ENCODE measurements around the gene TAS2R13. TPM values are rescaled to one million over a fixed set of nuclear protein-coding genes. Genes with fewer than 3 reads are reported as not detected.

TAS2R13 gene
- total and polyA plus RNA-seq, 7 donors = 0.20 to 4.1 (median 2.8) TPM; not detected in 2

GRCh38 chr12:10891937-10892336, 17.4 kb downstream of the TAS2R13 start:
- TF ChIP-seq POLR2AphosphoS5 (IDR thresholded peaks at IDR 0.05) (no peak), POLR2A (IDR thresholded peaks at IDR 0.05) (no peak), CTCF (IDR thresholded peaks at IDR 0.05) (no peak), EP300 (IDR thresholded peaks at IDR 0.05) (no peak)
- DNase-seq = no peak
- Histone ChIP-seq H3K4me1 (no peaks in the 10 kb centered on the region), H3K9me3 (no peaks in the 10 kb centered on the region), H3K4me3 (no peak overlapping the region), H3K27me3 (no peaks in the 10 kb centered on the region), H3K27ac (no peak overlapping the region), H3K36me3 (no peaks in the 10 kb centered on the region)
- 18 to 80% methylated on average over 2 of the region's 2 CpGs for WGBS, 2 donors
- intact Hi-C loops (cut with DNase I) = no loop called here

GRCh38 chr12:10889226-10889625, 20.1 kb downstream of the TAS2R13 start:
- Histone ChIP-seq H3K27ac (no peak overlapping the region), H3K4me3 (no peak overlapping the region), H3K9me3 (no peaks in the 10 kb centered on the region), H3K36me3 (no peaks in the 10 kb centered on the region), H3K27me3 (no peaks in the 10 kb centered on the region), H3K4me1 (no peaks in the 10 kb centered on the region)
- DNase-seq = no peak
- intact Hi-C loops (cut with DNase I) = no loop called here
- TF ChIP-seq CTCF (IDR thresholded peaks at IDR 0.05) (no peak), EP300 (IDR thresholded peaks at IDR 0.05) (no peak), POLR2AphosphoS5 (IDR thresholded peaks at IDR 0.05) (no peak), POLR2A (IDR thresholded peaks at IDR 0.05) (no peak)

GRCh38 chr12:10884086-10884725, 25.2 kb downstream of the TAS2R13 start, which contains the start of gene PRH1:
Gene PRH1, minus strand, starts transcription at chr12:10884255. Its CDS starts 38 bp downstream, at chr12:10884217.
- Histone ChIP-seq H3K27ac (no peak within 1 kb of the TSS), H3K27me3 (no peaks in the 10 kb centered on the region), H3K9me3 (no peaks in the 10 kb centered on the region), H3K4me1 (no peaks in the 10 kb centered on the region), H3K36me3 (peaks cover 0 to 12% (median 0%) of the 10 kb centered on the region in 4 donors), H3K4me3 (no peak within 1 kb of the TSS)
- intact Hi-C loops (cut with DNase I) = no loop called here
- 96 to 97% methylated on average over 6 of the region's 6 CpGs for WGBS, 2 donors
- TF ChIP-seq POLR2AphosphoS5 (IDR thresholded peaks at IDR 0.05) = no peak
- no peak for TF ChIP-seq EP300 (IDR thresholded peaks at IDR 0.05)
- TF ChIP-seq POLR2A (IDR thresholded peaks at IDR 0.05) = no peak
- no peak for TF ChIP-seq CTCF (IDR thresholded peaks at IDR 0.05)
- no peak for DNase-seq

- 70 to 82% methylated on average over 2 of the region's 2 CpGs for WGBS, 2 donors
- intact Hi-C loops (cut with DNase I) = no loop called here
Observed at GRCh38 chr12:10873378-10873777, 36.0 kb downstream of the TAS2R13 start.

More at GRCh38 chr12:10873378-10873777, 36.0 kb downstream of the TAS2R13 start:
- TF ChIP-seq EP300 (IDR thresholded peaks at IDR 0.05) (no peak), POLR2A (IDR thresholded peaks at IDR 0.05) (no peak), POLR2AphosphoS5 (IDR thresholded peaks at IDR 0.05) (no peak), CTCF (IDR thresholded peaks at IDR 0.05) (no peak)
- Histone ChIP-seq H3K27ac (no peak overlapping the region), H3K4me1 (no peaks in the 10 kb centered on the region), H3K36me3 (peaks cover 0 to 12% (median 0%) of the 10 kb centered on the region in 4 donors), H3K27me3 (no peaks in the 10 kb centered on the region), H3K9me3 (peaks cover 0 to 5% (median 1%) of the 10 kb centered on the region in 4 donors), H3K4me3 (no peak overlapping the region)
- no peak for DNase-seq

Measured in sigmoid colon (tissue), 7 donors.